Breast epithelium (tissue), 4 donors: ENCODE data around the gene KLHL26. TPM values are rescaled to one million over a fixed set of nuclear protein-coding genes. Genes with fewer than 3 reads are reported as not detected.
A peak's percentile ranks its signal among the peaks of the same experiment; 100 is the strongest.

ENCODE experiments used
- DNase-seq, 2 donors: peaks; one replicate each; pipeline ENCODE4 v3.0.0-alpha.2; 2019; ENCODE audit warnings: low spot score in 2 of 2
- H3K27ac ChIP-seq, 2 donors: fragments of 200-600 bp; sonication (generic) in 1 of 2; one replicate each; pipeline ENCODE4 v1.5.1; 2016 to 2019; ENCODE audit warnings: mild to moderate bottlenecking in 1 of 2
- H3K27me3 ChIP-seq, 2 donors: fragments of 200-600 bp; sonication (generic) in 1 of 2; one replicate each; pipeline versions ENCODE4 v1.5.1 to v1.6.0; 2017 to 2019; ENCODE audit warnings: control low read depth in 1 of 2, mild to moderate bottlenecking in 1 of 2
- H3K36me3 ChIP-seq: fragments of 200-600 bp; one replicate; pipeline ENCODE4 v1.5.1; 2019
- H3K4me1 ChIP-seq, 2 donors: fragments of 200-600 bp; sonication (generic); one replicate each; pipeline ENCODE4 v1.5.1; 2016 to 2019; ENCODE audit warnings: control low read depth in 1 of 2
- H3K4me3 ChIP-seq, 3 donors: fragments of 200-600 bp; sonication (generic); 1 replicate in 2 of 3; 2 replicates in 1 of 3; pipeline ENCODE4 v1.5.1; 2016 to 2019; ENCODE audit warnings: mild to moderate bottlenecking in 3 of 3, moderate library complexity in 2 of 3
- H3K9me3 ChIP-seq, 2 donors: fragments of 200-600 bp; sonication (generic) in 1 of 2; one replicate each; pipeline ENCODE4 v1.5.1; 2016 to 2019; ENCODE audit warnings: control low read depth in 1 of 2
- CTCF ChIP-seq, 3 donors: fragments of 450-650 bp; IDR thresholded peaks; one replicate each; pipeline ENCODE4 v1.5.1; 2016 to 2017; ENCODE audit warnings: antibody characterized with exemption in 3 of 3, mild to moderate bottlenecking in 3 of 3, moderate library complexity in 3 of 3
- POLR2A ChIP-seq: fragments of 450-650 bp; IDR thresholded peaks from one replicate; pipeline ENCODE4 v1.6.1; 2016; ENCODE audit warnings: antibody characterized with exemption, mild to moderate bottlenecking, moderate library complexity
- POLR2AphosphoS5 ChIP-seq, 3 donors: sonication (generic); formaldehyde crosslinking; IDR thresholded peaks; one replicate each; pipeline ENCODE4 v1.6.1; 2017; ENCODE audit warnings: antibody characterized with exemption in 3 of 3
- intact Hi-C: fragments of 100-400 bp; cut with DNase I; formaldehyde crosslinking; loops from one replicate; pipeline ENCODE4 v1.15.1; 2023; ENCODE audit warnings: low total_unique reads
- total RNA-seq, 3 donors: library from RNA; depleted of rRNA; stranded (reverse); fragments of >200 nt; gene quantifications; one replicate each; pipeline ENCODE4 v1.1.0, GENCODE V29; 2016

The KLHL26 gene
- total RNA-seq, 3 donors from 2014 or later = 7.0 to 18.1 (median 14.7) TPM

GRCh38 chr19:18612051-18612771 is 24.6 kb upstream of the KLHL26 start:
- peaks cover 17 to 70% of the 10 kb centered on the region in 2 donors for H3K27me3 ChIP-seq

GRCh38 chr19:18612772-18613588 is 23.8 kb upstream of the KLHL26 start, which contains the start of gene TMEM59L:
TMEM59L (plus strand) TSS chr19:18612870; CDS start chr19:18612959, 89 bp downstream.
- H3K27me3 ChIP-seq = peaks cover 15 to 63% of the 10 kb centered on the region in 2 donors
- H3K4me3 ChIP-seq = peak within 1 kb of the TSS; percentile 27 to 69 (median 54)
- no peak within 1 kb of the TSS for H3K27ac ChIP-seq
- intact Hi-C loops = no loop called here
- no peaks in the 10 kb centered on the region for H3K9me3 ChIP-seq
- no peak for TF ChIP-seq POLR2AphosphoS5 (IDR thresholded peaks at IDR 0.05)
- DNase-seq = no peak
- H3K36me3 ChIP-seq = no peaks in the 10 kb centered on the region
- H3K4me1 ChIP-seq = peaks cover 0 to 12% of the 10 kb centered on the region in 2 donors

More at GRCh38 chr19:18612051-18612771, 24.6 kb upstream of the KLHL26 start:
- no peaks in the 10 kb centered on the region for H3K36me3 ChIP-seq
- H3K4me3 ChIP-seq = peak overlapping the region; percentile 27 to 69 (median 54)
- H3K27ac ChIP-seq = no peak overlapping the region
- intact Hi-C loops = no loop called here
- DNase-seq = no peak
- H3K4me1 ChIP-seq = peaks cover 2 to 18% of the 10 kb centered on the region in 2 donors
- TF ChIP-seq POLR2AphosphoS5 (IDR thresholded peaks at IDR 0.05) (no peak), POLR2A (no peak), CTCF (IDR thresholded peaks at IDR 0.05) (no peak)
- no peaks in the 10 kb centered on the region for H3K9me3 ChIP-seq

- Histone ChIP-seq H3K4me3 (peak overlapping the region in 1 of 3 donors; percentile 69), H3K36me3 (no peaks in the 10 kb centered on the region), H3K27me3 (peaks cover 15 to 55% of the 10 kb centered on the region in 2 donors), H3K9me3 (no peaks in the 10 kb centered on the region), H3K4me1 (peaks cover 0 to 12% of the 10 kb centered on the region in 2 donors), H3K27ac (no peak overlapping the region)
- no peak for DNase-seq
- TF ChIP-seq POLR2A = no peak
- TF ChIP-seq POLR2AphosphoS5 (IDR thresholded peaks at IDR 0.05) = no peak
- TF ChIP-seq CTCF (IDR thresholded peaks at IDR 0.05) = no peak
- intact Hi-C loops = no loop called here
Observed at GRCh38 chr19:18613589-18614234, 23.1 kb upstream of the KLHL26 start.

GRCh38 chr19:18616023-18616422 is 20.8 kb upstream of the KLHL26 start:
- H3K27me3 ChIP-seq = peaks cover 4 to 36% of the 10 kb centered on the region in 2 donors
- DNase-seq = no peak
- intact Hi-C loops = no loop called here

More at GRCh38 chr19:18616023-18616422, 20.8 kb upstream of the KLHL26 start:
- no peak for TF ChIP-seq CTCF (IDR thresholded peaks at IDR 0.05)
- no peak for TF ChIP-seq POLR2AphosphoS5 (IDR thresholded peaks at IDR 0.05)
- TF ChIP-seq POLR2A = no peak
- Histone ChIP-seq H3K4me3 (no peak overlapping the region), H3K27ac (no peak overlapping the region), H3K9me3 (no peaks in the 10 kb centered on the region), H3K4me1 (peaks cover 0 to 8% of the 10 kb centered on the region in 2 donors), H3K36me3 (no peaks in the 10 kb centered on the region)
